K562 (cell line): Measurements from ENCODE around the gene RNF39. TPM values are rescaled to one million over a fixed set of nuclear protein-coding genes. Genes with fewer than 3 reads are reported as not detected.
A peak's percentile ranks its signal among the peaks of the same experiment; 100 is the strongest.

Experiments used
- ARID3A ChIP-seq: IDR thresholded peaks from 2 replicates; pipeline ENCODE4 v1.6.1; 2012; ENCODE audit warnings: low read depth, low read length, improper control_type of control experiment, borderline replicate concordance
- ARNT ChIP-seq, 2 experiments: fragments of 450-650 bp; IDR thresholded peaks; 2 replicates each; pipeline ENCODE4 v1.6.1; 2016; ENCODE audit warnings: mild to moderate bottlenecking in 1 of 2
- BHLHE40 ChIP-seq: IDR thresholded peaks from 2 replicates; pipeline ENCODE4 v1.6.1; 2011; ENCODE audit warnings: low read length, improper control_type of control experiment
- CREB3L1 ChIP-seq: fragments of 450-650 bp; IDR thresholded peaks from 2 replicates; pipeline ENCODE4 v1.6.1; 2014; ENCODE audit warnings: low read depth, mild to moderate bottlenecking, moderate library complexity, borderline replicate concordance
- DACH1 ChIP-seq: fragments of 450-650 bp; IDR thresholded peaks from 2 replicates; pipeline ENCODE4 v1.6.1; 2018; ENCODE audit not compliant: partially characterized antibody
- FOXJ2 ChIP-seq: fragments of 200-800 bp; sonication (Bioruptor generic); IDR thresholded peaks from 2 replicates; pipeline ENCODE4 v1.6.1; 2016; ENCODE audit warnings: missing genetic modification characterization, missing compliant biosample characterization
- FOXK2 ChIP-seq, 2 experiments: fragments of 450-650 bp; IDR thresholded peaks in 1 of 2; conservative IDR thresholded peaks in 1 of 2; 2 replicates each; pipeline ENCODE4 v1.6.1; 2016; ENCODE audit warnings: low read depth in 2 of 2, mild to moderate bottlenecking in 1 of 2
- GMEB1 ChIP-seq: fragments of 250-450 bp; sonication (Bioruptor Pico); IDR thresholded peaks from 2 replicates; pipeline ENCODE4 v1.4.0; 2020; ENCODE audit warnings: mild to moderate bottlenecking
- GTF2F1 ChIP-seq: IDR thresholded peaks from 2 replicates; pipeline ENCODE4 v1.6.1; 2011; ENCODE audit warnings: low read depth, low read length, improper control_type of control experiment
- MED1 ChIP-seq: sonication (generic); formaldehyde crosslinking; IDR thresholded peaks from 2 replicates; pipeline ENCODE4 v1.8.1; 2023; ENCODE audit warnings: missing genetic modification reagents, borderline replicate concordance
- RB1 ChIP-seq: fragments of 450-650 bp; IDR thresholded peaks from 2 replicates; pipeline ENCODE4 v1.6.1; 2017; ENCODE audit warnings: low read depth, mild to moderate bottlenecking
- SMARCA5 ChIP-seq: fragments of 450-650 bp; IDR thresholded peaks from 2 replicates; pipeline ENCODE4 v1.6.1; 2016
- TOE1 ChIP-seq, 2 experiments: fragments of 450-650 bp in 1 of 2; sonication (generic) in 1 of 2; formaldehyde crosslinking in 1 of 2; IDR thresholded peaks; 2 replicates each; pipeline versions ENCODE4 v1.7.1 to v1.8.0; 2016 to 2022; ENCODE audit warnings: borderline replicate concordance in 2 of 2, mild to moderate bottlenecking in 2 of 2, antibody characterized with exemption in 1 of 2, inconsistent platforms in 1 of 2, low read depth in 1 of 2, missing genetic modification reagents in 1 of 2, moderate library complexity in 1 of 2
- XRCC3 ChIP-seq: fragments of 450-650 bp; IDR thresholded peaks from 2 replicates; pipeline ENCODE4 v1.6.1; 2017; ENCODE audit warnings: mild to moderate bottlenecking, moderate library complexity
- XRCC5 ChIP-seq: fragments of 200-400 bp; formaldehyde crosslinking; IDR thresholded peaks from 2 replicates; pipeline ENCODE4 v1.6.1; 2017; ENCODE audit warnings: low read depth, mild to moderate bottlenecking, low read length
- ZBTB26 ChIP-seq: fragments of 450-650 bp; formaldehyde crosslinking; IDR thresholded peaks from 2 replicates; pipeline ENCODE4 v1.4.0; 2022; ENCODE audit warnings: missing genetic modification characterization
- ZNF282 ChIP-seq: sonication (generic); formaldehyde crosslinking; IDR thresholded peaks from 2 replicates; pipeline ENCODE4 v1.8.1; 2023; ENCODE audit warnings: missing genetic modification reagents
- ZNF511 ChIP-seq: sonication (generic); formaldehyde crosslinking; IDR thresholded peaks from 2 replicates; pipeline ENCODE4 v1.8.0; 2022; ENCODE audit warnings: mild to moderate bottlenecking, missing genetic modification reagents
- polyA plus RNA-seq, 8 experiments: library from polyadenylated mRNA; depleted of rRNA in 4 of 8; stranded (reverse) in 5 of 8; unstranded in 3 of 8; fragments of >200 nt; fragmentation: Nextera tagmentation in 2 of 8; fragmentation: Illumina TruSeq in 1 of 8; extraction: Ambion mirVana in 2 of 8; extraction: Trizol in 1 of 8; gene quantifications; 2 replicates each; pipeline versions ENCODE4 v1.2.1 to v1.2.3, GENCODE V29; 2011 to 2014; ENCODE audit warnings: inconsistent platforms in 1 of 8, missing spikeins in 1 of 8
- total RNA-seq, 7 experiments: library from RNA; depleted of rRNA in 6 of 7; stranded (reverse); fragments of >200 nt in 6 of 7; fragmentation: Illumina TruSeq in 2 of 7; extraction: Trizol in 2 of 7; gene quantifications; 2 replicates each; pipeline versions ENCODE4 v1.2.1 to v1.2.3, GENCODE V29; 2011 to 2021; ENCODE audit warnings: low replicate concordance in 1 of 7

Gene RNF39
- total and polyA plus RNA-seq, 9 of the 15 experiments (the other 6 are each of a cell fraction or from before 2014, with no cell fraction given) = not detected

GRCh38 chr6:30102970-30103871 lies 27.7 kb upstream of the RNF39 start (continued):
- TF ChIP-seq ZNF511 (CRISPR knock-in tag) = 0 out of 2 replicates have a peak, but pooled peaks have one; percentile 36
- no peak for TF ChIP-seq CREB3L1
- no peak for TF ChIP-seq ZNF282 (CRISPR knock-in tag)
- TF ChIP-seq XRCC5 = peak; percentile 92
- TF ChIP-seq XRCC3 = no peak
- TF ChIP-seq ARID3A = no peak
- TF ChIP-seq ARNT (IDR thresholded peaks at IDR 0.05) = peak in 1 of 2 experiments; percentile 48; a peak in 1 of 4 replicates
- TF ChIP-seq TOE1 (IDR thresholded peaks at IDR 0.05; ENCODE audit: borderline replicate concordance) = peak; percentile 32; the same call in 1 of the 2 replicates
- no peak for TF ChIP-seq TOE1 (CRISPR knock-in tag; IDR thresholded peaks at IDR 0.05; ENCODE audit: borderline replicate concordance, low read depth)
- peak; percentile 87 for TF ChIP-seq DACH1
- peak; percentile 12; the same call in 1 of the 2 replicates for TF ChIP-seq ZBTB26 (CRISPR knock-in tag)
- peak; percentile 75 for TF ChIP-seq FOXJ2 (tag)
- peak; percentile 62; the same call in 1 of the 2 replicates for TF ChIP-seq RB1
- no peak for TF ChIP-seq GTF2F1
- TF ChIP-seq MED1 (CRISPR knock-in tag) = no peak
- TF ChIP-seq BHLHE40 = no peak
- TF ChIP-seq GMEB1 (CRISPR knock-in tag) = no peak
- TF ChIP-seq FOXK2 (conservative IDR thresholded peaks at IDR 0.05 in 1 of 2, IDR thresholded peaks at IDR 0.05 in 1 of 2; ENCODE audit: low read depth in 2 of 2) = peak; percentile 90 to 91
- TF ChIP-seq SMARCA5 = no peak
